HG02981 (cell line): ENCODE data around the gene IQCH.
"Not testable (repeated sequence)": the region's sequence is repeated elsewhere in the genome, so short reads cannot be mapped to it uniquely, and the experiment has no call there.

ENCODE experiments used
- ATAC-seq: cut with Tn5 transposase; IDR thresholded peaks from one replicate; pipeline ENCODE4 v1.9.1; 2021; ENCODE audit warnings: mild to moderate bottlenecking, moderate library complexity; ENCODE audit not compliant: unreplicated experiment

Gene IQCH

GRCh38 chr15:67244971-67245478, 9.6 kb upstream of the IQCH start:
- ATAC-seq: no peak

DNA sequence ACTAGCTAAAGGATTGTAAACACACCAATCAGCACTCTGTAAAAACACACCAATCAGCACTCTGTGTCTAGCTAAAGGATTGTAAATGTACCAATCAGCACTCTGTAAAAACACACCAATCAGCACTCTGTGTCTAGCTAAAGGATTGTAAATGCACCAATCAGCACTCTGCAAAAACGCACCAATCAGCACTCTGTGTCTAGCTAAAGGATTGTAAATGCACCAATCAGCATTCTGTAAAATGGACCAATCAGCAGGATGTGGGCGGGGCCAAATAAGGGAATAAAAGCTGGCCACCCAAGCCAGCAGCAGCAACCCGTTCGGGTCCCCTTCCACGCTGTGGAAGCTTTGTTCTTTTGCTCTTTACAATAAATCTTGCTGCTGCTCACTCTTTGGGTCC, 8.0 kb upstream of the IQCH start:
- not testable (repeated sequence) for ATAC-seq

- ATAC-seq: no peak
These were observed 6.5 kb upstream of the IQCH start for GRCh38 chr15:67248011-67248505.

- ATAC-seq: no peak
These were observed 4.8 kb upstream of the IQCH start for GRCh38 chr15:67249830-67250229.

GRCh38 chr15:67251318-67251717, 3.3 kb upstream of the IQCH start:
- ATAC-seq: no peak

DNA sequence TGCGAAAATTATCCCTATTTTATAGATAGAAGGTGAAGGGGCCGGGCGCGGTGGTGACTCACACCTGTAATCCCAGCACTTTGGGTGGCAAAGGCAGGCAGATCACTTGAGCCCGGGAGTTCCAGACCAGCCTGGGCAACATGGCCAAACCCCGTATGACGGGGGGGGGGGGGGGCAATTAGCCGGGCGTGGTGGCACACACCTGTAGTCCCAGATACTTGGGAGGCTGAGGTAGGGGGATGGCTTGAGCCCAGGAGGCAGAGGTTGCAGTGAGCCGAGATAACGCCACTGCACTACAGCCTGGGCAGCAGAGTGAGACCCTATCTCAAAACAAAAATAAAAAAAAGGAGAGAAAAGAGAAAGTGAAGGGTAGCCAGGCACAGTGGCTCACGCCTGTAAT, 1.5 kb upstream of the IQCH start:
- ATAC-seq: no peak

GRCh38 chr15:67253549-67254237, 893 bp upstream of the IQCH start:
- no peak for ATAC-seq

DNA sequence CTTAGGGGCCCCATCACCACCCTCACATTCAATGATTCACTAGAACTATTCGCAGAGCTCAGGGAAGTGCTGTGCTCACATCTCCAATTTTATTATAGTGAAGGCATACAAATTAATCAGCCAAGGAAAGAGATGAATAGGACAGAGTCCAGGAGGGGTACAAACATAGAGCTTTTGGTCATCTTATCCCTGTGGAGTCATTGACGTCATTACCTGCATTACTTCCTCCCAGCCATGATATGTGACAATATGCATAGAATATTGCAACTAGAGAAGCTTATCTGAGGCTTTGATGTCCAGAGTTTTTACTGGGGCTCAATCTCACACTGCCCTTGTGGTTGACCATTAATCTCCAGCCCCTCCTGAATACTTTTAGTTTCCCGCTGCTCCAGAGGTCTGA, 1.5 kb downstream of the IQCH start:
- no peak for ATAC-seq

DNA sequence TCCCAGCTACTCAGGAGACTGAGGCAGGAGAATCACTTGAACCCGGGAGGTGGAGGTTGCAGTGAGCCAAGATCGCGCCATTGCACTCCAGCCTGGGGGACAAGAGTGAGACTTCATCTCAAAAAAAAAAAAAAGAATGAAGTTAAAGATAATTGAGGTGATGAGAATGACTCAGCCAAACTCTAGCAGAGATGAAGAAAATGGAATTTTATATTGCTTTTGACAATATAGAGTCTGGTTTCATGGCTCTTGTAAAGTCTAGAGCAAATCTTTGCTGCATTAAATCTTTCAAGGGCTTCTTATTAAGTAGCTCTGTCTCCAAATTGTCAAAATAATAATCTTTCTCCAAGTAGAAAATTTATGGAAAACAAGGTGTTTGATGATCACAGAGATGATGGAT, 3.8 kb downstream of the IQCH start:
- ATAC-seq: not testable (repeated sequence)

- no peak for ATAC-seq
These were observed 4.8 kb downstream of the IQCH start for GRCh38 chr15:67259379-67259778.

- ATAC-seq: no peak
These were observed 5.2 kb downstream of the IQCH start for GRCh38 chr15:67259806-67260205.

- ATAC-seq: no peak
These were observed 12.3 kb downstream of the IQCH start for GRCh38 chr15:67266870-67267269.

- no peak for ATAC-seq
These were observed 12.9 kb downstream of the IQCH start for GRCh38 chr15:67267440-67267839.

DNA sequence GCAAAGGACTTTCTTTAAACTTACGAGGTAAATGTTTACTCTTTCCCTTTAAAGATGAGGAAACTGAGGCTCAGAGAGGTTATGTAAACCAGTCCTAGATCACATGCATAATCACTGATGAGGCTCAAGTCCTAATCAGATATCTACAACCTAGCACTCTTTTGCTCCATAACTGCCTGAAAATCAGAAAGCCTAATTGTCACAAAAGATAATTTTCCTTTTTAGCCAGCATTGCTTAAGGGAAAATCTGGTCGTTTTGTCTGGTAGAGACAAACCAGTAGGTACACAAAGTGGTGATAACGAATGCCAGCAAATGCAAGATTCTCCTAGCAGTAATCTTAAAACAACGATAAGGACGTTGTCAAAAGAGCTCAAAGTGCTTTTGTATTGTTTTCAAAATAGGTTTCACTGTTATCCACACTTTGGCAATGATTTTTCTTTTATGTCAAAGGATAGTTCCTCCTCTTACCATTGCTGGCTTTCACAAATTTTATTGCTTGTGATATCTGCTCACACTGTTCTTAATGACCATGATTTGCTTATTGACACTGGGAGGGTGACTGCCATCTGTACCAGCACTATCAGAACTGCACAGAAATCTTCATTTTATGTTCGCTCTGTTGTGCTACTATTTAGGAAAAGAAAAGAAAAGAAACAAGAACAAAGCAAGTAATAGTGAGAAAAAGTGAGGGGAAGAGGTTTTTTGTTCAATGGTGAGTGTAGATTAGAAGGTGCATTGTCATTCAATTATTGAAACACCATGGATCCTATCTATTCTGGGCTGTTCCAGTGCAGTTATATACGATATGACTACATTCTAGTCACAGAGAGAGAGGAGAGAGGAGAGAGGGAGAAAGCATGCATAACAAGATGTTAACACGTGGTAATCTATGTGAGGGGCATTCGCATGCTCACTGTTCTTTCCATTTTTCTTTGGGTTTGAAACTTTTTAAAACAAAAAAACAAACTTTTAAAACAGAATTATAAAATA, 13.7 kb downstream of the IQCH start:
- ATAC-seq: no peak

- no peak for ATAC-seq
These were observed 19.6 kb downstream of the IQCH start for GRCh38 chr15:67274236-67274635.

DNA sequence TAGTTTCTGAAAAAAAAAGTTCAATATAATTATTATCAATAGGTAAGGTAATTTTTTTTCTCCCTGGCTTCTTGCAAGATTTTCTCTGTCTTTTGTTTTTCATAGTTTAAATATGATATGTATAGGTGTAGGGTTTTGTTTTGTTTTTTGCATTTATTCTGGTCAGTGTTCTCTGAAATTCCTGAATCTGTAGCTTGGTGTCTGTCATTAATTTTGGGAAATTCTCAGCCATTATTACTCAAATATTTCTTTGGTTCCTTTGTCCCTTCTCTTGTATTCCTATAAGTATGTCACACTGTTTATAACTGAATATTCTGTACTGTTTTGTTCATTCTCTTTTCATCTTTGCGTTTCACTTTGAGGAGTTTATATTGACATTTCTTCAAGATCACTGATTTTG, 22.1 kb downstream of the IQCH start:
- no peak for ATAC-seq

DNA sequence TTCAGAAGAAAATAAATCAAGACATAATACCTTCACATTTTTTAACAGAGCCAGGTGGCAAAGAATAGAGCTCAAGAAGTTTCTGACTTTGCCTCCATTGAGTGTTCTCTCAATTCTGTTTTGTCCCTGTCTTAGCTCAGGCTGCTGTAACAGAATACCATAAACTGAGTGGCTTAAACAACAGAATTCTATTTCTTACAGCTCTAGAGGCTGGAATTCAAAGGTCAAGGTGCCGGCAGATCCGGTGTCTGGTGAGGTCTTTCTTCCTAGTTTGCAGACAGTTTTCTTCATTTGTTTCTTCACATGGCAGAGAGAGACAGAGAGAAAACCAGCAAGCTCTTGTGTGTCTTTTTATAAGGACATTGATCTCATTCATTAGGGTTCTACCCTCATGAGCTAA, 25.6 kb downstream of the IQCH start:
- no peak for ATAC-seq

DNA sequence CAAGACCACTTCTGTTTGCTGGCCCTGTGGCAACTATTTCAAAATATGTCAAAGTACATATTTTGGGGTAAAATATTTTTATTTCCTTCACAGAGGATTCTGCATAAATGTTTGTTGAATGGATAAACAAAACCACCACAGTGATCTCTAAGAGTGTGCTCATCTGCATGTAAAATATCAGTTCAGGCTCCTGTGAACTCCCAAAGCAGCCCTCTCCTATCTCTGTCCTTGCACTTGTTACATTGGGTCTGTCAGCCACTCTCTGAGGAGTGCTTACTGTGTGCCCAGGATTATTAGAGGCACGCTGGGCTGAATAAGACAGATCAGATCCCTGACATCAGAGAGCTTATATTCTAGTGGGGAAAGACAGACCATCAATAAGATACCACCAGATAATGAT, 27.1 kb downstream of the IQCH start:
- no peak for ATAC-seq

- ATAC-seq: not testable (repeated sequence)
These were observed 31.0 kb downstream of the IQCH start for GRCh38 chr15:67285625-67286024.

DNA sequence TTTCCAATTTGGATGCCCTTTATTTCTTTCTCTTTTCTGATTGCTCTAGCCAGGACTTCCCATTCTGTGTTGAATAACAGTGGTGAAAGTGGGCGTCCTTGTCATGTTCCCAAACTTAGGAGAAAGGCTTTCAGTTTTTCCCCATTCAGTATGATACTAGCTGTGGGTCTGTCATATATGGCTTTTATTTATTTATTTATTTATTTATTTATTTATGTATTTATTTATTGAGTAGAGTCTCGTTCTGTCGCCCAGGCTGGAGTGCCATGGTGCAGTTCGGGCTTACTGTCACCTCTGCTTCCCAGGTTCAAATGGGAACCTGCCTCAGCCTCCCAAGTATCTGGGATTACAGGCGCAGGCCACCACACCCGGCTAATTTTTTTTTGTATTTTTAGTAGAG, 31.8 kb downstream of the IQCH start:
- not testable (repeated sequence) for ATAC-seq

DNA sequence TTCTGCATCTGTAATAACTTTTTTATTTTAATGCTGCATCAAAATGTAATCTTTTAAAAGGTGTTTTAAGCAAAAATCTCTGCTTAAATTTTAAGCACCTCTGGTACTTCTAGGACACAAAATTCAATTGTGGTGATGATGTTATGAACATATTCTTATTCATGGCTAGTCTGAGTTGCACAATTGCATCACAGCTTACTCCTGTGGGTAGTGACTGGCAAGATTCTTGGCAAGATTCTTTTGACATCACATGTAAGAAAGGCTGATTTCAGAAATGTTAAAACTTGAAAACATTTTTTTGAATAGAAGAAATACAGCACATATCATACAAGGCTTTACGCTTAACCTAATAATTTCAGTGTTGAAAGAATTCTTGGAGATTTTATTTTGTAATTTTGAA, 35.7 kb downstream of the IQCH start:
- no peak for ATAC-seq

- no peak for ATAC-seq
These were observed 41.6 kb downstream of the IQCH start for GRCh38 chr15:67296188-67296587.
